Activated CD8-positive, alpha-beta memory T cell treated with anti-CD3 and anti-CD28 coated beads, Interleukin-2, amount 10 ng/mL, durations not matched to agents 7 days and 5 days (primary cell): ENCODE results near the gene SYT14. TPM values are rescaled to one million over a fixed set of nuclear protein-coding genes. Genes with fewer than 3 reads are reported as not detected.
"Not testable (repeated sequence)": the region's sequence is repeated elsewhere in the genome, so short reads cannot be mapped to it uniquely, and the experiment has no call there.

Source experiments
- ATAC-seq: fragments of 150-1000 bp; cut with Tn5 transposase; one replicate; pipeline ENCODE4 v1.10.0; 2021; ENCODE audit warnings: moderate library complexity
- CTCF ChIA-PET: fragments of 350-600 bp; sonication (Branson Sonifier 250); formaldehyde crosslinking; loops from one replicate; lab custom pipeline; 2021; ENCODE audit warnings: antibody characterized with exemption; lab: Charles Lee
- DNase-seq: peaks from one replicate; pipeline ENCODE4 v3.0.0-alpha.2; 2020
- H3K27ac Mint-ChIP-seq: one replicate; pipeline ENCODE4 v1.8.0; 2021; ENCODE audit warnings: mild to moderate bottlenecking, mixed read lengths
- H3K27me3 Mint-ChIP-seq: one replicate; pipeline ENCODE4 v1.8.0; 2021; ENCODE audit warnings: mixed read lengths
- H3K36me3 Mint-ChIP-seq: one replicate; pipeline ENCODE4 v1.8.0; 2021; ENCODE audit warnings: mild to moderate bottlenecking, mixed read lengths
- H3K4me1 Mint-ChIP-seq: one replicate; pipeline ENCODE4 v1.8.0; 2021; ENCODE audit warnings: mixed read lengths
- H3K4me3 Mint-ChIP-seq: one replicate; pipeline ENCODE4 v1.8.0; 2021; ENCODE audit warnings: mild to moderate bottlenecking, moderate library complexity, mixed read lengths
- H3K9me3 Mint-ChIP-seq: one replicate; pipeline ENCODE4 v1.8.0; 2022; ENCODE audit warnings: low read depth, mixed read lengths
- total RNA-seq, 2 experiments: library from RNA; stranded (reverse); gene quantifications; one replicate each; pipeline ENCODE4 v1.2.3, GENCODE V29; 2021

Gene SYT14
- total RNA-seq, 2 experiments from 2014 or later, result not detected

GRCh38 chr1:210021145-210021860, 83.3 kb downstream of the SYT14 start:
- H3K27ac Mint-ChIP-seq, result no peak overlapping the region
- no peaks in the 10 kb centered on the region for H3K4me1 Mint-ChIP-seq
- DNase-seq, result no peak
- H3K27me3 Mint-ChIP-seq, result peaks cover 4% of the 10 kb centered on the region
- no peak for ATAC-seq
- CTCF ChIA-PET, result no interaction called here
- H3K36me3 Mint-ChIP-seq, result no peaks in the 10 kb centered on the region
- H3K9me3 Mint-ChIP-seq, result no peaks in the 10 kb centered on the region
- H3K4me3 Mint-ChIP-seq, result no peak overlapping the region

GRCh38 chr1:210022044-210022443, 84.0 kb downstream of the SYT14 start:
- Mint-ChIP-seq H3K4me3 (no peak overlapping the region), H3K27me3 (no peaks in the 10 kb centered on the region), H3K4me1 (no peaks in the 10 kb centered on the region), H3K36me3 (no peaks in the 10 kb centered on the region), H3K27ac (no peak overlapping the region), H3K9me3 (no peaks in the 10 kb centered on the region)
- CTCF ChIA-PET, result no interaction called here
- no peak for DNase-seq
- ATAC-seq, result no peak

DNA sequence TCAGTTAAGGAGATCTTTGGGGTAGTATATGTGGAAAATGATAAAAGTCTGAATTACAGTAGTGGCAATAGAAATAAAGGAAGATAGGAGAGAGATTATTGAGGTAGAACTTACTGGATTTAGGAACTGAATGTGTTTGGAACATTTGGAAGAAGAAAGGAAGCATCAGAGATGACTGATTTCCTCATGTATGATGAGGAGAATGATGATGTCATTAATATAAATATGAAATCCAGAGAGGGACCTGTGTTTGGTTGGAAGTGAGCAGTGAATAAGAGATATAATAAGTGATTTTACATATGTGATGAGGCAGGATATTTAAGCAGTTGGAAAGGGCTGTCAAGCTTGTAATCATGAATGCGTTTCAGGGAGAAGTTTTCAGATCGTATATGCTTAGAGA, 86.3 kb downstream of the SYT14 start:
- DNase-seq (no peak), ATAC-seq (no peak)
- H3K4me1 Mint-ChIP-seq, result no peaks in the 10 kb centered on the region
- H3K27ac Mint-ChIP-seq, result no peak overlapping the region
- H3K9me3 Mint-ChIP-seq, result no peaks in the 10 kb centered on the region
- H3K4me3 Mint-ChIP-seq, result no peak overlapping the region
- CTCF ChIA-PET, result no interaction called here
- no peaks in the 10 kb centered on the region for H3K27me3 Mint-ChIP-seq
- no peaks in the 10 kb centered on the region for H3K36me3 Mint-ChIP-seq

GRCh38 chr1:210024996-210025395, 87.0 kb downstream of the SYT14 start:
- H3K4me3 Mint-ChIP-seq, result no peak overlapping the region
- H3K4me1 Mint-ChIP-seq, result no peaks in the 10 kb centered on the region
- ATAC-seq (no peak), DNase-seq (no peak)
- H3K36me3 Mint-ChIP-seq, result no peaks in the 10 kb centered on the region
- H3K9me3 Mint-ChIP-seq, result no peaks in the 10 kb centered on the region
- no peak overlapping the region for H3K27ac Mint-ChIP-seq
- CTCF ChIA-PET, result no interaction called here
- H3K27me3 Mint-ChIP-seq, result no peaks in the 10 kb centered on the region

GRCh38 chr1:210025870-210026269, 87.9 kb downstream of the SYT14 start:
- DNase-seq (no peak), ATAC-seq (no peak)
- no peaks in the 10 kb centered on the region for H3K9me3 Mint-ChIP-seq
- no peak overlapping the region for H3K4me3 Mint-ChIP-seq
- no peaks in the 10 kb centered on the region for H3K4me1 Mint-ChIP-seq
- H3K27ac Mint-ChIP-seq, result no peak overlapping the region
- no peaks in the 10 kb centered on the region for H3K36me3 Mint-ChIP-seq
- CTCF ChIA-PET, result no interaction called here
- peaks cover 3% of the 10 kb centered on the region for H3K27me3 Mint-ChIP-seq

- CTCF ChIA-PET, result no interaction called here
- no peaks in the 10 kb centered on the region for H3K36me3 Mint-ChIP-seq
- no peak overlapping the region for H3K27ac Mint-ChIP-seq
- ATAC-seq (no peak), DNase-seq (no peak)
- H3K4me1 Mint-ChIP-seq, result no peaks in the 10 kb centered on the region
- H3K27me3 Mint-ChIP-seq, result peaks cover 6% of the 10 kb centered on the region
- no peak overlapping the region for H3K4me3 Mint-ChIP-seq
- H3K9me3 Mint-ChIP-seq, result no peaks in the 10 kb centered on the region
Observed at GRCh38 chr1:210027994-210028393, 90.0 kb downstream of the SYT14 start.

GRCh38 chr1:210031473-210031872, 93.5 kb downstream of the SYT14 start:
- CTCF ChIA-PET, result no interaction called here
- Mint-ChIP-seq H3K9me3 (no peaks in the 10 kb centered on the region), H3K36me3 (no peaks in the 10 kb centered on the region), H3K4me1 (no peaks in the 10 kb centered on the region), H3K27ac (no peak overlapping the region), H3K27me3 (peaks cover 6% of the 10 kb centered on the region), H3K4me3 (no peak overlapping the region)
- ATAC-seq, result no peak
- no peak for DNase-seq

GRCh38 chr1:210043058-210043457, 105.0 kb downstream of the SYT14 start:
- no peak for DNase-seq
- Mint-ChIP-seq H3K4me1 (no peaks in the 10 kb centered on the region), H3K27ac (no peak overlapping the region), H3K4me3 (no peak overlapping the region), H3K36me3 (no peaks in the 10 kb centered on the region), H3K9me3 (no peaks in the 10 kb centered on the region), H3K27me3 (no peaks in the 10 kb centered on the region)
- ATAC-seq, result no peak
- CTCF ChIA-PET, result no interaction called here

GRCh38 chr1:210049616-210050015, 111.6 kb downstream of the SYT14 start:
- H3K27ac Mint-ChIP-seq, result no peak overlapping the region
- H3K9me3 Mint-ChIP-seq, result peaks cover 4% of the 10 kb centered on the region

GRCh38 chr1:210050491-210050890, 112.5 kb downstream of the SYT14 start:
- H3K27me3 Mint-ChIP-seq, H3K36me3 Mint-ChIP-seq, H3K4me3 Mint-ChIP-seq, H3K4me1 Mint-ChIP-seq, H3K9me3 Mint-ChIP-seq, CTCF ChIA-PET, H3K27ac Mint-ChIP-seq, ATAC-seq, DNase-seq: not testable (repeated sequence)

More at GRCh38 chr1:210049616-210050015, 111.6 kb downstream of the SYT14 start:
- no peak for ATAC-seq
- Mint-ChIP-seq H3K4me1 (no peaks in the 10 kb centered on the region), H3K36me3 (no peaks in the 10 kb centered on the region), H3K4me3 (no peak overlapping the region), H3K27me3 (no peaks in the 10 kb centered on the region)
- CTCF ChIA-PET, result no interaction called here
- no peak for DNase-seq

DNA sequence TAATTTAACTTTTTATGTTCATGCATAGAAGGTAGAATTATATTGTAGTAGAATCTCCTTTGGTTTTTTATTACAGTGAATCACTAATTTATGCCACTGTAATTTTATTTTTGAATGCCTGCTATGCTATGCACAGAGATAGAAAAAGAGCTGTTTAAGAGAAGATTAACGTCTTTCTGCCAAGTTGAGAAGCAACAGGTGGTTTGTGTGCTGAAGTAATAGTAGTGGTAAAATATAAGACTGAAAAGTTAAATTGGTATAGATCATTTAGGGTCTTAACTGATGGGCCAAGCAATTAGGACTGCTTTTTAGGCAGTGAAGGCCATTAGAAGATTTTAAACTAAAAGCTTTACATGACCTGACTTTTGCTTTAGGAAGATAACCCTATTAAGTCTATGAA, 115.1 kb downstream of the SYT14 start:
- no peaks in the 10 kb centered on the region for H3K27me3 Mint-ChIP-seq
- CTCF ChIA-PET, result no interaction called here
- DNase-seq (no peak), ATAC-seq (no peak)
- no peaks in the 10 kb centered on the region for H3K36me3 Mint-ChIP-seq
- no peak overlapping the region for H3K4me3 Mint-ChIP-seq
- no peak overlapping the region for H3K27ac Mint-ChIP-seq
- no peaks in the 10 kb centered on the region for H3K4me1 Mint-ChIP-seq
- peaks cover 4% of the 10 kb centered on the region for H3K9me3 Mint-ChIP-seq

- ATAC-seq, result no peak
- CTCF ChIA-PET, result no interaction called here
- no peaks in the 10 kb centered on the region for H3K36me3 Mint-ChIP-seq
- no peaks in the 10 kb centered on the region for H3K9me3 Mint-ChIP-seq
- DNase-seq, result no peak
- H3K4me1 Mint-ChIP-seq, result no peaks in the 10 kb centered on the region
- no peak overlapping the region for H3K27ac Mint-ChIP-seq
- no peaks in the 10 kb centered on the region for H3K27me3 Mint-ChIP-seq
- no peak overlapping the region for H3K4me3 Mint-ChIP-seq
Observed at GRCh38 chr1:210057593-210057992, 119.6 kb downstream of the SYT14 start.

DNA sequence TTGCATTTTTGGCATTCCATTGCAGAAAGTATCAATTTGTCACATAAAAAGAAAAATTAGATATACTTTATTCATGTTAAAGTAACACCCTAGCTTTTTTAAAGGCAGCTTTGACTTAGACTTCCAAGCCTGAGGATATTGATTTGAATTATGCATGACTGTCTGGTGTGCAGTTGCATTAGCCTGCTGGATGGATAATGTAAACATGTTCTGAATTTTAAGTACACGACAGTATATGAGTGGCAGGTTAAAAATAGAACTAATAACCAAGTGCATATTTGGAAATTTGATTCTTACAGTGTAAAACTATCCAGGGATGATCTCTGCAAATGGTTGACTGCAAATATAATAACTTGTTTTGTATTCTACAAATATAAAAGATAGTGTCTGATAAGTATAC, 124.0 kb downstream of the SYT14 start:
- peaks cover 2% of the 10 kb centered on the region for H3K9me3 Mint-ChIP-seq
- CTCF ChIA-PET, result no interaction called here
- ATAC-seq (no peak), DNase-seq (no peak)
- no peak overlapping the region for H3K27ac Mint-ChIP-seq
- H3K27me3 Mint-ChIP-seq, result no peaks in the 10 kb centered on the region
- no peaks in the 10 kb centered on the region for H3K4me1 Mint-ChIP-seq
- no peaks in the 10 kb centered on the region for H3K36me3 Mint-ChIP-seq
- H3K4me3 Mint-ChIP-seq, result no peak overlapping the region

GRCh38 chr1:210070531-210070930, 132.5 kb downstream of the SYT14 start:
- no peaks in the 10 kb centered on the region for H3K27me3 Mint-ChIP-seq
- CTCF ChIA-PET, result no interaction called here
- DNase-seq (no peak), ATAC-seq (no peak)
- no peaks in the 10 kb centered on the region for H3K4me1 Mint-ChIP-seq
- H3K27ac Mint-ChIP-seq, result no peak overlapping the region
- no peaks in the 10 kb centered on the region for H3K9me3 Mint-ChIP-seq
- no peaks in the 10 kb centered on the region for H3K36me3 Mint-ChIP-seq
- H3K4me3 Mint-ChIP-seq, result no peak overlapping the region

GRCh38 chr1:210072129-210072528, 134.1 kb downstream of the SYT14 start:
- Mint-ChIP-seq H3K27me3 (no peaks in the 10 kb centered on the region), H3K4me1 (no peaks in the 10 kb centered on the region), H3K9me3 (no peaks in the 10 kb centered on the region), H3K27ac (no peak overlapping the region), H3K4me3 (no peak overlapping the region), H3K36me3 (no peaks in the 10 kb centered on the region)
- DNase-seq (no peak), ATAC-seq (no peak)
- CTCF ChIA-PET, result no interaction called here
